Stimulated activated naive CD8-positive, alpha-beta T cell treated with anti-CD3 and anti-CD28 coated beads, Interleukin-15, amount 100 ng/mL, for 72 hours (primary cell): Measurements from ENCODE around the gene SF3B4.
"Not testable (repeated sequence)": the region's sequence is repeated elsewhere in the genome, so short reads cannot be mapped to it uniquely, and the experiment has no call there.

ENCODE experiments used
- ATAC-seq: fragments of 150-1000 bp; cut with Tn5 transposase; 2 replicates; pipeline ENCODE4 v1.10.0; 2021; ENCODE audit warnings: mild to moderate bottlenecking, moderate library complexity
- DNase-seq, 2 donors: peaks; one replicate each; pipeline ENCODE4 v3.0.0; 2021 to 2022
- H3K27ac Mint-ChIP-seq, 2 donors: one replicate each; pipeline ENCODE4 v1.8.0; 2022; ENCODE audit warnings: mild to moderate bottlenecking in 2 of 2, mixed read lengths in 2 of 2, moderate library complexity in 2 of 2
- H3K27me3 Mint-ChIP-seq: one replicate; pipeline ENCODE4 v1.8.0; 2022; ENCODE audit warnings: mixed read lengths
- H3K4me1 Mint-ChIP-seq: one replicate; pipeline ENCODE4 v1.8.0; 2022; ENCODE audit warnings: mild to moderate bottlenecking, mixed read lengths
- H3K4me3 Mint-ChIP-seq, 2 donors: one replicate each; pipeline ENCODE4 v1.8.0; 2022; ENCODE audit warnings: mild to moderate bottlenecking in 2 of 2, mixed read lengths in 2 of 2, moderate library complexity in 1 of 2
- H3K9me3 Mint-ChIP-seq, 2 donors: one replicate each; pipeline ENCODE4 v1.8.0; 2022; ENCODE audit warnings: mixed read lengths in 2 of 2

The SF3B4 gene

DNA sequence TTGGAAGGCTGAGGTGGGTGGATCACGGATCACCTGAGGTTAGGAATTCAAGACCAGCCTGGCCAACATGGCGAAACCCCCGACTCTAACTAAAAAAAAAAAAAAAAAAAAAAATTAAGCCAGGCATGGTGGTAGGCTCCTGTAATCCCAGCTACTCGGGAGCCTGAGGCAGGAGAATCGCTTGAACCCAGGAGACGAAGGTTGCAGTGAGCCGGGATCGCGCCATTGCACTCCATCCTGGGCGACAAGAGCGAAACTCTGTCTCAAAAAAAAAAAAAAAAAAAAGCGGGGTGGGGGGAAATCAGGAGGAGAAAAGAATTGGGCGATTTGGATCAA, 11.0 kb upstream of the SF3B4 start:
- H3K4me3 Mint-ChIP-seq = peak overlapping the region; percentile 53 to 62
- peaks cover 42% of the 10 kb centered on the region for H3K4me1 Mint-ChIP-seq
- H3K27me3 Mint-ChIP-seq, ATAC-seq, H3K9me3 Mint-ChIP-seq, DNase-seq: not testable (repeated sequence)
- peak overlapping the region in 1 of 2 donors; percentile 29 for H3K27ac Mint-ChIP-seq

DNA sequence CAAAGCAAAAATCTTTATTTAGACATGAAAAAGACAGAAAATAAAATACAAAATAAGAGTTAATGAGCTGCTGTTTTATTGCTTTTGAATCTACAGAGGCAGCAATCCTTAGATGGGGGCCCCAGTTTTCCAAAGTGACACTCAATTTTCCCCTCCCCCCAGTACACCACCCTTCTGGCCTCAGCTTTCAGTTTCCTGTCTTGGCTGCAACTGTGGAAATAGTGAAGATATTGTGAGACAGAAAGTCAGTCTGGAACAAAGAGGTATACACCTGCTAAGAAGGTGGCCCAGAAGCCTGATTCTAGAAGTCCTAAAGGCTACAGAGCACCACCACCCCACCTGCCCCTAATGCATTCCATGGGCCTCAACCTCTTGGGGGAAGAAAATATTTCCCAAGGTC, 10.2 kb upstream of the SF3B4 start:
- H3K9me3 Mint-ChIP-seq = no peaks in the 10 kb centered on the region
- no peaks in the 10 kb centered on the region for H3K27me3 Mint-ChIP-seq
- ATAC-seq (peak; percentile 69), DNase-seq (no peak)
- H3K4me3 Mint-ChIP-seq = peak overlapping the region; percentile 55 to 65
- H3K4me1 Mint-ChIP-seq = peaks cover 35% of the 10 kb centered on the region
- H3K27ac Mint-ChIP-seq = peak overlapping the region in 1 of 2 donors; percentile 85

DNA sequence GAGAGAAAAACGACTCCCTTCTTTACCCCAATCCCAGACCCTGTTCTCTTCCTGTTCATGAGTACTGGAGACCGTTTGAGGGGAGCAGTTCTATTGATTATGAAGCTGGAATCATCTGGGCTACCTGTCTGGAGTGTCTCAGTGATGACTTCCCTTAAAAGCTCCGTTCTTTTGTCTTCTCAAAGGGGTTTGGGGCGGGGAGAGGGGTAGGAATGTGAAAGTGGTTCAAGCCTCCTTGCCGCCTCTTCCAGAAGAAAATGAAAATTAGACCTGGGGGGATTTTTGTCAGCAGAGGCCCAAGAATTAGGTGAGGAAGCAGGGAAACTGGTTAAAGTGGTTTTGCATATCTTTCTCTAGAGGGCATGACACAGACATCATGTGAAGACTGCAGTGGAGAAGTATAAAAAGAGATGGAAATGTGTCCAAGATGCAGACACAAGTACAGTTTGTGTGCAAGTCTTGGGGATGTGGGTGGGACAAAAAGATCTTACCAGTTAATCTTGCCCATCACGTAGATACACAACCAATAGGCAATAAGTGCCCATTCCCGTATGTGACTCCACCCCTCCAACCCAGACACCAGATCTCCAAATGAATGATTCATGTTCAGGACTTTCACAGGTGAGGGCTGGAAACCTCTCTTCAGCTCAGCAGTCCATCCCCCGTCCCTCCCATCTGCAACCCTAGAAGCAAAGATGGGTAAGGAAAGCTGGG, 9.5 kb upstream of the SF3B4 start:
- DNase-seq = no peak
- Mint-ChIP-seq H3K4me1 (peaks cover 35% of the 10 kb centered on the region), H3K27ac (peak overlapping the region in 1 of 2 donors; percentile 85), H3K9me3 (no peaks in the 10 kb centered on the region), H3K4me3 (peak overlapping the region; percentile 55 to 65), H3K27me3 (no peaks in the 10 kb centered on the region)
- peak; percentile 31 for ATAC-seq

DNA sequence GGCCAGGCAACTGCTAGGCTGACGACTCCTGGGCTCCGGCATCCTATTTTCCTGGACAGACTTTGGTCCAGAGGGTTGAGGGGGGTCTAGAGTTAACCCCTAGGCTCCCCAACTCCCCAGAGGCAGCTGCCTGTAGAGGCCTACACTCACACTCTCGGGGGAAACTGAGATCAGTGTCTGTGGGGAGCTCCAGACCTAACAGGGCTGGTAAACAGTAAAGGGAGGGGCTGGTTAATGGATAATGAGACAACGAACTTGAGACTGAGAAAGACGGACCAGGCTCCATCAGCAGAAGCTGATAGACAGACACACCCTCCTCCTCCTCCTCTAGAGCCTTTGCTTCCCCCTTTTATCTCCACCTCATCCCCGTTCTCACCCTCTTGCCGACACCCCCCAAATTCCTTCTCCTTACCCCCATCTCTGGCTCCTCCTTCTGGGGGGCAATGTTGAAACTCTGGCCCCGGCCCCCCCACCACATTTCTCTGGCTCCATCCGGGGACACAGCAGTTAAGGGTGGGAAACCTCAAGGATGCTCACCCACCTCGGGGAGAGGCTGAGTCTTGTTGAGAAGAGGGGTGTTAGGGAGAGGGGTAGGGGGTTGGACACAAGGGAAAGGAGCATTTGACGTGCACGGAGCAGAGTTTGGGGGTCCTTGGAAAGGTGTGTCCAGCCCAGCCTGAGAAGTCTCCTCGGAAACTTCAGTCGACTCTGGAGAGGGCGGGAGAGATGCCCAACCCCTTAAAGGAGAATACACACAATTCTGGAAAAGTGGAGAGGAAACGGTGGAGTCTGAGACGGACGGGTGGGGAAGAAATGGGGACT, 8.8 kb upstream of the SF3B4 start, which contains the start of gene MTMR11:
Gene MTMR11, minus strand, starts transcription at position 710 of the 822 bp plus-strand sequence. Its CDS starts 232 bp downstream, at position 478.
- no peaks in the 10 kb centered on the region for H3K27me3 Mint-ChIP-seq
- peaks cover 40% of the 10 kb centered on the region for H3K4me1 Mint-ChIP-seq
- no peaks in the 10 kb centered on the region for H3K9me3 Mint-ChIP-seq
- ATAC-seq (no peak), DNase-seq (no peak)
- H3K4me3 Mint-ChIP-seq = peak within 1 kb of the TSS; percentile 55 to 65
- peak within 1 kb of the TSS in 1 of 2 donors; percentile 85 for H3K27ac Mint-ChIP-seq

DNA sequence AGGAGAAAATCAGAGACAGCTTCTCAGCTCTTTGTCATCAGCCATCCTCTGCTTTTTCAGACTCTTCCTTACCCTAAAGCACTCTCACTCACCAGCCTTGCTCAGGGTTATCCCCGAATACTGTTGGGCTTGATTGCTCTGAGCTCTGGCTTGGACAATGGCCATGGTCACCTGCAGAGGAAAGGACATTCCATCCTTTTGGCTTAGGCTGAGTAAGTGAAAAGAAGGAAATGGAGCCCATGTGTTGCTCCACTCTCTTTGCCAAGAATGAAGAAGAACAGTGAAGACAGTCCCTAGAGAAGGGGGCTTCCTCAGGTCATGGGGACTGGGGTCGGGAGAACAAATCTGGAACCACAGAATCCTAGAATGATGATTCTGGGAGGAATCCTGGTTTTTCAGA, 6.8 kb upstream of the SF3B4 start:
- no peaks in the 10 kb centered on the region for H3K27me3 Mint-ChIP-seq

DNA sequence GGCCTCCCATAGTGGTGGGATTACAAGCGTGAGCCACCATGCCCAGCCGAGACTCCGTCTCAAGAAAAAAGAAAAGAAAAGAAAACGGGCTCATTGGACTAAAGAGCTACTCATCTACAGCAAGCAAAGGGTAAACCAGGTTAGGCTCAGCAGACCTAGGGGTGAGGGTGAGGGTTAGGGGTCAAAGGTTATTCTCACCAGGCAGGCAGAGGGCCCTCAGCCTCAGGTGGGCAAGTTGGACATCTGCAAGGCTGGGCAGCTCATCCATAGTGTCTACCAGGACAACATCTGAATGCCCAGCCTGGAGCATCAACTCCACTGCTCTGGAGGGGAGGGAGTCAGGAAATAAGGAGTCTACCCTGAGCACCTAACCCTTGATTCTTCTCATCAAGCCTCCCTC, 5.6 kb upstream of the SF3B4 start:
- Mint-ChIP-seq H3K4me1 (peaks cover 40% of the 10 kb centered on the region), H3K4me3 (no peak overlapping the region)

More for the DNA sequence above, 6.8 kb upstream of the SF3B4 start:
- no peak for DNase-seq
- H3K27ac Mint-ChIP-seq = peak overlapping the region in 1 of 2 donors; percentile 12
- no peak for ATAC-seq
- peaks cover 46% of the 10 kb centered on the region for H3K4me1 Mint-ChIP-seq
- H3K4me3 Mint-ChIP-seq = no peak overlapping the region
- H3K9me3 Mint-ChIP-seq = no peaks in the 10 kb centered on the region

DNA sequence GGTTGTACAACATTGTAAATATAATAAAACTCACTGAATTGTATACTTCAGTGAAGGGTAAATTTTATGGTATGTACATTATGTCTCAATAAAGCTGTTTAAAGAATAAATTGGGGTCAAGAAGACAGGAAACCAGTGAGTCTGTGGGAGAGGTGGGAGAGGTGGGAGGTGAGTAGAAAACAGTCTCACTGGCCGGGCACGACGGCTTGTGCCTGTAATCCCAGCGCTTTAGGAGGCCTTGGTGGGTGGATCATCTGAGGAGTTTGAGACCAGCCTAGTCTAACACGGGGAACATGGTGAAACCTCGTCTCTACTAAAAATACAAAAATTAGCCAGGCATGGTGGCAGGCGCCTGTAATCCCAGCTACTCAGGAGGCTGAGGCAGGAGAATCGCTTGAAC, 4.9 kb upstream of the SF3B4 start:
- Mint-ChIP-seq H3K9me3 (no peaks in the 10 kb centered on the region), H3K4me3 (no peak overlapping the region), H3K27me3 (no peaks in the 10 kb centered on the region), H3K27ac (no peak overlapping the region), H3K4me1 (peaks cover 34% of the 10 kb centered on the region)
- DNase-seq (no peak), ATAC-seq (no peak)

More for the DNA sequence above, 5.6 kb upstream of the SF3B4 start:
- Mint-ChIP-seq H3K9me3 (no peaks in the 10 kb centered on the region), H3K27me3 (no peaks in the 10 kb centered on the region), H3K27ac (peak overlapping the region in 1 of 2 donors; percentile 55)
- DNase-seq = no peak
- no peak for ATAC-seq

DNA sequence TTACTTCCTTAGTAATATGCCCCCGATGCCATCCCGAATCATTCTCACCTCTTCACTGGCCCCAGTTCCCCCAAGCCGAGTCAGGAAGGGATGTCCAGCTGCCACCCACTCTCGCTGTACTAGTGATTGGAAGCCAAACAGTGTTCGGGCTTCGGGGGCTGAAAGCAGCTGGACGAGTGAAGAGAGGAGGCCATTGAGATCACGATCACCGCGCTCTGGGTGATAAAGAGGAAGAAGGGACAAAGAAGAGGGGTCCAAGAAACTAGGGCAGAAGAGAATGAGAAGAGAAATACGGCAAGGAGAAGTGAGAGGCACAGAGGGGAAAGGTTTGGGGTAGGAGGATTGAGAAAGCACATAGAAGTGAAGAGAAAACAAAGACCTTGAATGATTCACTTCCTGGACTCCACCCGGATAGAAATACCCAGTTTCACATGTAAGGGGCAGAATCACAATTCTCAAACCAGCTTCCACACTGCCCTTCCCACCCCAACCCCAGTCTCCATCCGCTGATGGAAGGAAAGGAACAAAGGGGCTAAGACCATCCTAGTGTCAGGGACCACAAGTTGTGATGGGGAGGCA, 3.7 kb upstream of the SF3B4 start:
- DNase-seq = no peak
- Mint-ChIP-seq H3K9me3 (no peaks in the 10 kb centered on the region), H3K27ac (peak overlapping the region in 1 of 2 donors; percentile 0), H3K4me1 (peaks cover 25% of the 10 kb centered on the region), H3K4me3 (peak overlapping the region in 1 of 2 donors; percentile 39), H3K27me3 (no peaks in the 10 kb centered on the region)
- no peak for ATAC-seq

DNA sequence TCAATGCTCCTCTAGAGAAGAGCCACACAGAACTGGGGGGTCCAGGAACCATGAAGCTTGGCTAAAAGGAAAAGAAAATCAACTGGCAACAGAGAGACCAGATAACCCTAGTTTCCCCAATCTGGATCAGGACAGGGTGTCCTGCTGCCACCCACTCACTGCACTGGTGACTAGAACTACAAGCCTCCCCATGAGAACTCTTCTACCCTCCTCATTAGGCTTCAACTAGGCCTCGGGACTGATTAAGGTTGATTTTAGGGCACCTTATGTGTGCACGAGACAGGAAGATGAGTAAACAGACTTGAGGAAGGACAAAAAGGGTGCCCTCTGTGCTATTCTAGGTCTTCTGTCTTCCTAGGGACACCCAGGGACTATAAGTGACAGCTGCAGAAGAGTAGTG, 2.3 kb upstream of the SF3B4 start:
- Mint-ChIP-seq H3K27me3 (no peaks in the 10 kb centered on the region), H3K4me1 (peaks cover 39% of the 10 kb centered on the region), H3K9me3 (no peaks in the 10 kb centered on the region), H3K4me3 (no peak overlapping the region), H3K27ac (no peak overlapping the region)
- no peak for DNase-seq
- no peak for ATAC-seq

DNA sequence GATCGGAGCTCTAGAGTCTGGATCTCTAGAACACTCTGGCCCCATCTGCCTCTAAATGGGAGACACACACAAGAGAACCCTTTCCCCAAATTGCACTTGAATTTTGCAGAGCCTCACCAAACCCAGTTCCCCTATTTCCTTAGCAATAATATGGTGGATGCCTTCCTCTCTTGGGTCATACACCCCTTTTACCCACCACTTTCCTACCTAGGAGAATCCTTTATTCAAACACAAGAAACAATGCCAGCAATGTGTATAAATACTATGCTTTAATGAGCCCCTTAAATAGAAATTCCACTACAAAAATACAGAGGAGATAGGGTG, 760 bp upstream of the SF3B4 start:
- DNase-seq (no peak), ATAC-seq (no peak)
- H3K27me3 Mint-ChIP-seq = no peaks in the 10 kb centered on the region
- no peaks in the 10 kb centered on the region for H3K9me3 Mint-ChIP-seq
- H3K27ac Mint-ChIP-seq = peak overlapping the region; percentile 96 to 97
- peak overlapping the region; percentile 94 to 99 for H3K4me3 Mint-ChIP-seq
- H3K4me1 Mint-ChIP-seq = peaks cover 44% of the 10 kb centered on the region

DNA sequence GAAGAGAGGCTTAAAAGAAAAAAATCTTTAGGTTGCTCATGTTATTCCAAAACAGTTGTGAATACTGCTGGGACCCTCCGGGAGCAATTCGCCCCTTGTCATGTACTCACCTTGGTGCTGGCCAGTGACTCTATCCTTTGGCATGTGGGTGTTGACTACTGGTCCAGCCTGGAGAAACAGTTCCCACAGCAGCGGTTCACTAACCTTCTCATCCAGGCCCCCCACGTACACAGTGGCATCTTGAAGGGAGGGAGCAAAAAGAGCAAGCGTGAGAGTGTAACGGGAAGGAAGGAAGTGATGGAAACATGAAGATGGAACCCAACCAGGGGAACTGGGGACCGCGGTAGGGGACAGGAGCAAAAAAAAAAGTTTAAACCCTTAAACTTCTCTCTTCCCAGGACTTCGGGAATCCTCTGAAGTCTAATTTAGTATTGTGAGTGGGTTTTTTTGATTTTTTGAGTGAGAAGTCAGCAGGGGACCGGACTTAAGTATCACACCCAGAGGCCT, 494 bp downstream of the SF3B4 start:
- peak overlapping the region; percentile 96 to 97 for H3K27ac Mint-ChIP-seq
- H3K4me1 Mint-ChIP-seq = peaks cover 44% of the 10 kb centered on the region
- ATAC-seq (no peak), DNase-seq (no peak)
- no peaks in the 10 kb centered on the region for H3K9me3 Mint-ChIP-seq
- H3K27me3 Mint-ChIP-seq = no peaks in the 10 kb centered on the region
- peak overlapping the region; percentile 94 to 99 for H3K4me3 Mint-ChIP-seq

DNA sequence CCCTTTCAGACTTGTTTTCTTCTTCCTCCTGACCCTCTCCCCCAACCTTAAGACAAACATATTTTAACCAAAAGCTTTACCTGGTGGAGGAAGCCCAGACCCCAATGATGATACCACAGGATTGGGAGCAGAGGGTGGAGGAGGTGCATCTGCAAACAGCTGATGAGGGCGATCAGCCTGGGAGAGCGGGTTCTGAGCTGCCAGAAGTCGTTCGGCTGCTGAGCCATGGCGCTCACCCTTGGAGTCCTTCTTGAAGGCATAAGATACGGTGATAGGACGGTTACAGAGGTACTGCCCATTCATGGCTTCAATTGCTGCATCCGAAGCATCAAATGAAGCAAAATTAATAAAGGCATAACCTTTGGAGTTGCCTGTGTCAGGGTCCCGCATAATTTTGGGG, 1.3 kb downstream of the SF3B4 start:
- no peaks in the 10 kb centered on the region for H3K27me3 Mint-ChIP-seq
- peaks cover 38% of the 10 kb centered on the region for H3K4me1 Mint-ChIP-seq
- H3K4me3 Mint-ChIP-seq = peak overlapping the region; percentile 51 to 59
- no peak for ATAC-seq
- DNase-seq = no peak
- H3K9me3 Mint-ChIP-seq = no peaks in the 10 kb centered on the region
- H3K27ac Mint-ChIP-seq = no peak overlapping the region

DNA sequence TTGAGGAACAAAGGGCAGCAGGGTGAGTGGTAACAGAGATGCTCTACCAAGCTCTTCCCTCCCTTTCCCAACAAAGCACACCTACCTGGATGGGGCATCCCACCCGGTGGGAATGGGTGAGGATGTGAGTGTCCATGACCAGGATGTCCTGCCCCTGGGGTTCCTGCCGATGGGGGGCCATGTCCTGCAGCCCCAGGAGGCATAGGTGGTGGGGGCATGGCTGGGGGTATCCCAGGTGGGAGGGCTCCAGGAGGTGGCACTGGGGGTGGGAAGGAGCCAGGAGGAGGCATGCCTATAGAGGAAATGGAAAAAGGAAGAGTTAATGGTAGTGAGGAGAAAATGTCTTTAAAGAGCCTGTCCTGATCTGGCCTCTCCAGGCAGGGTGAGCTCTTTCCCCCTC, 1.9 kb downstream of the SF3B4 start:
- H3K27me3 Mint-ChIP-seq = no peaks in the 10 kb centered on the region
- no peaks in the 10 kb centered on the region for H3K9me3 Mint-ChIP-seq
- peaks cover 32% of the 10 kb centered on the region for H3K4me1 Mint-ChIP-seq
- peak overlapping the region in 1 of 2 donors; percentile 27 for H3K27ac Mint-ChIP-seq
- H3K4me3 Mint-ChIP-seq = peak overlapping the region; percentile 51 to 59
- ATAC-seq (no peak), DNase-seq (no peak)

DNA sequence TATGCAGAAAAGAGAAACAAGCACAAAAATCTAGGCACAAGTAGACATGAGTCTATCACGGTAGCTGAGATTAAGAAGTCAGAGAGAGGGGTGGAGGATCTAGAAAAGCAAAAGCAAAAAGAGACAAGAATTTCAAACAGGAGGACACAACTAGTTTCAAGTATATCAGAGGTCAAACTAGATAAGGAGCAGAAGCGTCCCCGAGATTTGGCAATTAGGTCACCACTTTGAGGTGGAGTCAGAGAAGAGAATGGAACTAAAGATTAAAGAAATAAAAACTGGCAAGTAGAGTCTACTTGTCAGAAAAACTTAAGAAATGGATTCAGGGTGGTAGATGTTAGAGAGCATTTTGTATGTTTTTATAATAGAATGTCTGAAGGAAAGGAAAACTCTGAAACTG, 2.3 kb downstream of the SF3B4 start:
- H3K27me3 Mint-ChIP-seq = no peaks in the 10 kb centered on the region
- no peak overlapping the region for H3K27ac Mint-ChIP-seq

DNA sequence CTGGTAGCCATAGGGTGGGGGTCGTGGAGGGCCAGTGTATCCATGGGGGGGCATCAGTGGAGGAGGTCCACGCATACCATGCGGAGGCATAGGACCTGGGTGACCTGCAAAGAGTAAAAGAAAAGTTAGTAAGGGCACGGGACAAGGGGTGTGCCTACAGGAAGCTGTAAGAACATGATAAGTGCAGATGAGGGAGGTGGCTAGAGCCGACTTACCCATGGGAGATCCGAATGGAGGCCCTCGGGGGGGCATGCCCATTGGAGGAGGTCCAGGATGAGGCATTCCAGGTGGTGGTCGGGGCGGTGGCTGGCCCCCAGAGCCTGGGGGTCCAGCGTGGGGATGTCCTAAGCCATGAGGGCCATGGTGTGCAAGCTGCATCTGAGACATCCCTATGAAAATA, 4.0 kb downstream of the SF3B4 start:
- H3K4me3 Mint-ChIP-seq = no peak overlapping the region
- H3K27ac Mint-ChIP-seq = no peak overlapping the region
- DNase-seq (no peak), ATAC-seq (no peak)
- no peaks in the 10 kb centered on the region for H3K27me3 Mint-ChIP-seq
- H3K4me1 Mint-ChIP-seq = peaks cover 28% of the 10 kb centered on the region
- H3K9me3 Mint-ChIP-seq = no peaks in the 10 kb centered on the region

More for the DNA sequence above, 2.3 kb downstream of the SF3B4 start:
- Mint-ChIP-seq H3K4me1 (peaks cover 29% of the 10 kb centered on the region), H3K9me3 (no peaks in the 10 kb centered on the region), H3K4me3 (peak overlapping the region; percentile 51 to 59)
- DNase-seq (no peak), ATAC-seq (no peak)
